ENCODE results near the gene COL1A2.

COL1A2 gene

GRCh38 chr7:94360926-94361325 lies 33.8 kb upstream of the COL1A2 start:
- Histone ChIP-seq H3K27me3 (replicated peaks; ENCODE audit: insufficient read depth, low read length) (no peaks in the 10 kb centered on the region), H3F3A (ENCODE audit: insufficient read depth, low read length) (no peaks in the 10 kb centered on the region), H3K9me2 (replicated peaks; ENCODE audit: insufficient read depth, low read length) (no peaks in the 10 kb centered on the region), H3K27ac (ENCODE audit: low read length) (no peak overlapping the region), H3K9ac (ENCODE audit: low read length) (no peak overlapping the region), H3K9me3 (replicated peaks; ENCODE audit: insufficient read depth, low read length) (no peaks in the 10 kb centered on the region), H2AFZ (ENCODE audit: low read length) (no peak overlapping the region), H4K20me1 (ENCODE audit: insufficient read depth, low read length) (no peaks in the 10 kb centered on the region), H3K4me3 (ENCODE audit: low read length) (no peak overlapping the region), H3K4me1 (ENCODE audit: low read length) (no peaks in the 10 kb centered on the region), H3K4me2 (ENCODE audit: low read depth, low read length) (no peak overlapping the region), H3K36me3 (replicated peaks; ENCODE audit: insufficient read depth, low read length) (no peaks in the 10 kb centered on the region), H3K79me2 (ENCODE audit: low read length) (no peaks in the 10 kb centered on the region)
- TF ChIP-seq CTCF (IDR thresholded peaks at IDR 0.05; ENCODE audit: low read length): no peak
- no peak for TF ChIP-seq EZH2 (optimal IDR thresholded peaks at IDR 0.05; ENCODE audit: low read depth, low read length)
- TF ChIP-seq EZH2phosphoT487 (IDR thresholded peaks at IDR 0.05; ENCODE audit: low read length): no peak
- no peak for DNase-seq

- Histone ChIP-seq H2AFZ (ENCODE audit: low read length) (no peak overlapping the region), H3K9me3 (replicated peaks; ENCODE audit: insufficient read depth, low read length) (no peaks in the 10 kb centered on the region), H3F3A (ENCODE audit: insufficient read depth, low read length) (no peaks in the 10 kb centered on the region), H3K4me3 (ENCODE audit: low read length) (no peak overlapping the region), H3K4me1 (ENCODE audit: low read length) (no peaks in the 10 kb centered on the region), H3K36me3 (replicated peaks; ENCODE audit: insufficient read depth, low read length) (no peaks in the 10 kb centered on the region), H4K20me1 (ENCODE audit: insufficient read depth, low read length) (no peaks in the 10 kb centered on the region), H3K9ac (ENCODE audit: low read length) (no peak overlapping the region), H3K4me2 (ENCODE audit: low read depth, low read length) (no peak overlapping the region), H3K79me2 (ENCODE audit: low read length) (no peaks in the 10 kb centered on the region), H3K27me3 (replicated peaks; ENCODE audit: insufficient read depth, low read length) (no peaks in the 10 kb centered on the region), H3K9me2 (replicated peaks; ENCODE audit: insufficient read depth, low read length) (no peaks in the 10 kb centered on the region), H3K27ac (ENCODE audit: low read length) (no peak overlapping the region)
- DNase-seq: no peak
- TF ChIP-seq EZH2 (optimal IDR thresholded peaks at IDR 0.05; ENCODE audit: low read depth, low read length): no peak
- TF ChIP-seq CTCF (IDR thresholded peaks at IDR 0.05; ENCODE audit: low read length): no peak
- TF ChIP-seq EZH2phosphoT487 (IDR thresholded peaks at IDR 0.05; ENCODE audit: low read length): no peak
These were observed 32.4 kb upstream of the COL1A2 start for GRCh38 chr7:94362276-94362675.

- no peak for TF ChIP-seq CTCF (IDR thresholded peaks at IDR 0.05; ENCODE audit: low read length)
- no peak for TF ChIP-seq EZH2phosphoT487 (IDR thresholded peaks at IDR 0.05; ENCODE audit: low read length)
- TF ChIP-seq EZH2 (optimal IDR thresholded peaks at IDR 0.05; ENCODE audit: low read depth, low read length): no peak
- Histone ChIP-seq H3K9me2 (replicated peaks; ENCODE audit: insufficient read depth, low read length) (no peaks in the 10 kb centered on the region), H4K20me1 (ENCODE audit: insufficient read depth, low read length) (no peaks in the 10 kb centered on the region), H3K4me2 (ENCODE audit: low read depth, low read length) (no peak overlapping the region), H3K4me1 (ENCODE audit: low read length) (no peaks in the 10 kb centered on the region), H3K9ac (ENCODE audit: low read length) (no peak overlapping the region), H3K36me3 (replicated peaks; ENCODE audit: insufficient read depth, low read length) (no peaks in the 10 kb centered on the region), H3K27me3 (replicated peaks; ENCODE audit: insufficient read depth, low read length) (no peaks in the 10 kb centered on the region), H3K27ac (ENCODE audit: low read length) (no peak overlapping the region), H2AFZ (ENCODE audit: low read length) (no peak overlapping the region), H3K79me2 (ENCODE audit: low read length) (no peaks in the 10 kb centered on the region), H3F3A (ENCODE audit: insufficient read depth, low read length) (no peaks in the 10 kb centered on the region), H3K9me3 (replicated peaks; ENCODE audit: insufficient read depth, low read length) (no peaks in the 10 kb centered on the region), H3K4me3 (ENCODE audit: low read length) (no peak overlapping the region)
- DNase-seq: no peak
These were observed 29.9 kb upstream of the COL1A2 start for GRCh38 chr7:94364816-94365215.

All from MM.1S (cell line).